ENCODE results near the gene TRIM66. TPM values are rescaled to one million over a fixed set of nuclear protein-coding genes. Genes with fewer than 3 reads are reported as not detected.
A peak's percentile ranks its signal among the peaks of the same experiment; 100 is the strongest.

Gene TRIM66
- polyA plus RNA-seq, 3 donors, result 0.04 to 12.0 (median 0.47) TPM

DNA sequence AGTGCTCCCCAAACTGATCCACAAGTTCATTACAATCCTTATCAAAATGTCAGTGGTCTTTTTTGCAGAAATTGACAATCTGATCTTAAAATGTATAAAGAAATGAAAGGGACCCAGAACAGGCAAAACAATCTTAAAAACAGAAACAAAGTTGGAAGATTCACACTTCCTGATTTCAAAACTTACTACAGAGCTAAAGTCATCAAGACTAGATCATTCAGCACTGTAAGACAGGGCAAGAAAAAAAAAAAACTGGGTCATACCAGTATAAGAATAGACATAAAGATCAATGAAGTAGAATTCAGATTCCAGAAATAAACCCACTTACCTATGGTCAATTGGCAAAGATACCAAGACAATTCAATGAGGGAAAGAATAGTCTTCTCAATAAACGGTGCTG, 84.0 kb downstream of the TRIM66 start:
- Histone ChIP-seq H3K9ac (ENCODE audit: insufficient read depth, low read length, poor library complexity, severe bottlenecking) (no peak overlapping the region), H3K27me3 (ENCODE audit: control insufficient read depth in 2 of 2, insufficient read depth in 2 of 2, low read length in 2 of 2) (peaks cover 9% of the 10 kb centered on the region in 2 donors), H3K4me3 (replicated peaks in 1 of 3; ENCODE audit: low read depth in 2 of 3, low read length in 3 of 3) (no peak overlapping the region), H3K9me3 (replicated peaks in 1 of 2; ENCODE audit: control insufficient read depth in 1 of 2, insufficient read depth in 1 of 2, low read length in 2 of 2) (no peaks in the 10 kb centered on the region), H3K4me1 (ENCODE audit: control insufficient read depth in 1 of 2, insufficient read depth in 2 of 2, low read length in 2 of 2) (peaks cover 5 to 10% of the 10 kb centered on the region in 2 donors), H3K79me2 (ENCODE audit: insufficient read depth, low read length) (no peaks in the 10 kb centered on the region), H3K4me2 (replicated peaks; ENCODE audit: extremely low read depth, low read length, poor library complexity, severe bottlenecking) (no peak overlapping the region), H3K36me3 (replicated peaks in 1 of 2; ENCODE audit: control insufficient read depth in 1 of 2, insufficient read depth in 2 of 2, low read length in 2 of 2) (no peaks in the 10 kb centered on the region), H3K27ac (ENCODE audit: low read depth in 1 of 2, low read length in 2 of 2) (no peak overlapping the region), H4K20me1 (ENCODE audit: insufficient read depth, low read length) (no peaks in the 10 kb centered on the region), H2AFZ (ENCODE audit: insufficient read depth, low read depth, low read length, poor library complexity, severe bottlenecking) (no peak overlapping the region)
- DNase-seq, result no peak
- TF ChIP-seq, protein P1, sequence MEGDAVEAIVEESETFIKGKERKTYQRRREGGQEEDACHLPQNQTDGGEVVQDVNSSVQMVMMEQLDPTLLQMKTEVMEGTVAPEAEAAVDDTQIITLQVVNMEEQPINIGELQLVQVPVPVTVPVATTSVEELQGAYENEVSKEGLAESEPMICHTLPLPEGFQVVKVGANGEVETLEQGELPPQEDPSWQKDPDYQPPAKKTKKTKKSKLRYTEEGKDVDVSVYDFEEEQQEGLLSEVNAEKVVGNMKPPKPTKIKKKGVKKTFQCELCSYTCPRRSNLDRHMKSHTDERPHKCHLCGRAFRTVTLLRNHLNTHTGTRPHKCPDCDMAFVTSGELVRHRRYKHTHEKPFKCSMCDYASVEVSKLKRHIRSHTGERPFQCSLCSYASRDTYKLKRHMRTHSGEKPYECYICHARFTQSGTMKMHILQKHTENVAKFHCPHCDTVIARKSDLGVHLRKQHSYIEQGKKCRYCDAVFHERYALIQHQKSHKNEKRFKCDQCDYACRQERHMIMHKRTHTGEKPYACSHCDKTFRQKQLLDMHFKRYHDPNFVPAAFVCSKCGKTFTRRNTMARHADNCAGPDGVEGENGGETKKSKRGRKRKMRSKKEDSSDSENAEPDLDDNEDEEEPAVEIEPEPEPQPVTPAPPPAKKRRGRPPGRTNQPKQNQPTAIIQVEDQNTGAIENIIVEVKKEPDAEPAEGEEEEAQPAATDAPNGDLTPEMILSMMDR (IDR thresholded peaks at IDR 0.05), result no peak
- Mint-ChIP-seq H3K9me3 (peaks cover 0 to 2% (median 0%) of the 10 kb centered on the region in 7 donors), H3K27ac (no peak overlapping the region), H3K36me3 (no peaks in the 10 kb centered on the region), H3K27me3 (ENCODE audit: low read depth in 3 of 3) (peaks cover 10 to 15% (median 14%) of the 10 kb centered on the region in 3 donors), H3K4me1 (peaks cover 8% of the 10 kb centered on the region), H3K4me3 (no peak overlapping the region)
- WGBS (ENCODE audit: insufficient coverage), result no CpG with 5 or more reads among the region's 1 CpG
- intact Hi-C loops (cut with micrococcal nuclease), result no loop called here

DNA sequence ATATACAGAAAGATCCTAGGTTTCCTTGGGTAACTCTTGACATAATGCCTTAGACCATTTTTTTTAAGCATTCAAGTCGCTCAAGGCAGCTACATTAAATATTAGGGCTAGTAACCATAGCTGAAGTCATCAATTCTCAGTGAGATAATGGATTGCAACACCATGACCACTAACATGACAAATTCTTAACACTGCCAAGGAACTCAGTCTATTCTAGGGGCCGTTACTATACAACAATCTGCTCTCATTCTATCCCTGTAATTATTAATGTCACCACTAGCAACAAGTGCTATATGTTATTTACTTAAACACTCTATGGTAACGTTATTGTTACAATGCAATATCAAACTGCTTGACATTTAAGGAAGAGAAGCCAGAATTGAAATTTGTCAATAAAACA, 85.3 kb downstream of the TRIM66 start:
- no peaks in the 10 kb centered on the region for H3K36me3 Mint-ChIP-seq
- no peak overlapping the region for H3K4me3 Mint-ChIP-seq
- H3K27ac Mint-ChIP-seq, result no peak overlapping the region
- H3K4me1 Mint-ChIP-seq, result peaks cover 9% of the 10 kb centered on the region
- H3K36me3 ChIP-seq (replicated peaks in 1 of 2; ENCODE audit: control insufficient read depth in 1 of 2, insufficient read depth in 2 of 2, low read length in 2 of 2), result no peaks in the 10 kb centered on the region
- peaks cover 14 to 16% of the 10 kb centered on the region in 2 donors for H3K27me3 ChIP-seq (ENCODE audit: control insufficient read depth in 2 of 2, insufficient read depth in 2 of 2, low read length in 2 of 2)
- peaks cover 15 to 20% (median 18%) of the 10 kb centered on the region in 3 donors for H3K27me3 Mint-ChIP-seq (ENCODE audit: low read depth in 3 of 3)
- no peak overlapping the region for H3K27ac ChIP-seq (ENCODE audit: low read depth in 1 of 2, low read length in 2 of 2)
- WGBS (ENCODE audit: insufficient coverage), result no CpG with 5 or more reads among the region's 3 CpGs
- H2AFZ ChIP-seq (ENCODE audit: insufficient read depth, low read depth, low read length, poor library complexity, severe bottlenecking), result no peak overlapping the region
- intact Hi-C loops (cut with micrococcal nuclease), result no loop called here
- TF ChIP-seq, protein P1 (IDR thresholded peaks at IDR 0.05), result no peak
- no peaks in the 10 kb centered on the region for H3K9me3 ChIP-seq (replicated peaks in 1 of 2; ENCODE audit: control insufficient read depth in 1 of 2, insufficient read depth in 1 of 2, low read length in 2 of 2)
- H4K20me1 ChIP-seq (ENCODE audit: insufficient read depth, low read length), result no peaks in the 10 kb centered on the region
- DNase-seq, result peak in 2 of 3 donors; percentile 6 to 40
- no peak overlapping the region for H3K4me3 ChIP-seq (replicated peaks in 1 of 3; ENCODE audit: low read depth in 2 of 3, low read length in 3 of 3)
- no peak overlapping the region for H3K4me2 ChIP-seq (replicated peaks; ENCODE audit: extremely low read depth, low read length, poor library complexity, severe bottlenecking)
- no peak overlapping the region for H3K9ac ChIP-seq (ENCODE audit: insufficient read depth, low read length, poor library complexity, severe bottlenecking)
- H3K4me1 ChIP-seq (ENCODE audit: control insufficient read depth in 1 of 2, insufficient read depth in 2 of 2, low read length in 2 of 2), result peaks cover 5 to 10% of the 10 kb centered on the region in 2 donors
- no peaks in the 10 kb centered on the region for H3K79me2 ChIP-seq (ENCODE audit: insufficient read depth, low read length)
- peaks cover 0 to 2% (median 0%) of the 10 kb centered on the region in 7 donors for H3K9me3 Mint-ChIP-seq
